HTERT RPE-1 (cell line): ENCODE data around the gene PPP6R1.
"Not testable (repeated sequence)": the region's sequence is repeated elsewhere in the genome, so short reads cannot be mapped to it uniquely, and the experiment has no call there.

Experiments
- in situ Hi-C: fragments of 300-500 bp; cut with MboI; formaldehyde crosslinking; loops from 4 replicates; pipeline ENCODE4 v1.14.3; 2020; ENCODE audit warnings: low sequenced_read_pairs

Gene PPP6R1

DNA sequence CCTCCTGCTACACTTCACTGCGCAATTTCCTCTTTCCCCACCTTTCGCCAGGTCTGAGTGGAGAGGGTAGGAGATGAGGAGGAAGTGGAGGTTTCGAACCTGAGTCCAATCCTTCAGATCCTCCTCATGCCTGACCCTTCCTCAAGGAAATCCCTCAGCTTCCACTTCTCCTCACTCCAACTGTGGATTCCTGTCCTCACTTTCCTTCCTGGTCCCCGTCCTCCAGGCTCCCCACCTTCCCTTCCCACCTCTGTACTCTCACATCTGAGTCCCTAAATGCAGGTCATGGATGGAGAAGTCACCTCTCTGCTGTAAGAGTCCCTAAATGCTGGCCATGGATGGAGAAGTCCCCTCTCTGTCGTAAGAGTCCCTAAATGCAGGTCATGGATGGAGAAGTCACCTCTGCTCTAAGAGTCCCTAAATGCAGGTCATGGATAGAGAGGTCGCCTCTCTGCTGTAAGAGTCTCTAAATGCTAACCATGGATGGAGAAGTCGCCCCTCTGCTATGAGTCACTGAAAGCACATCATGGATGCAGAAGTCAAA, 33.3 kb downstream of the PPP6R1 start:
- in situ Hi-C loops, result no loop called here

DNA sequence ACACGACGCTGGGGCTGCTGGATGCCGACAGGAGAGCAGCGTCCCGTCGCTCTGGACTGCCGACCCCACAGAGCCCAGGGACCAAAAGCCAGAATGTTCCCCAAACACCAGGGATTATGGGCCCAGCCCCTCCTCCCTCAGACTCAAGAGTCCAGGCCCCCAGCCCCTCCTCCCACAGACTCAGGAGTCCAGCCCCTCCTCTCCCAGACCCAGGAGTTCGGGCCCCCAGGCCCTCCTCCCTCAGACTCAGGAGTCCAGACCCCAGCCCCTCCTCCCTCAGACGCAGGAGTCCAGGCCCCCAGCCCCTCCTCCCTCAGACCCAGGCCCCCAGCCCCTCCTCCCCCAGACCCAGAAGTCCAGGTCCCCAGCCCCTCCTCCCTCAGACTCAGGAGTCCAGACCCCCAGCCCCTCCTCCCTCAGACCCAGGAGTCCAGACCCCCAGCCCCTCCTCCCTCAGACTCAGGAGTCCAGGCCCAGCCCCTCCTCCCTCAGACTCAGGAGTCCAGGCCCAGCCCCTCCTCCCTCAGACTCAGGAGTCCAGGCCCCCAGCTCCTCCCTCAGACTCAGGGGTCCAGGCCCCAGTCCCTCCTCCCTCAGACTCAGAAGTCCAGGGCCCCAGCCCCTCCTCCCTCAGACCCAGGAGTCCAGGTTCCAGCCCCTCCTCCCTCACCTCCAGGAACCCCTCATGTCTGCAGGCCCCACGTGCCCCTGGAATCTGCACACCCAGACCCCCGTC, 34.0 kb downstream of the PPP6R1 start:
- in situ Hi-C loops, result not testable (repeated sequence)

DNA sequence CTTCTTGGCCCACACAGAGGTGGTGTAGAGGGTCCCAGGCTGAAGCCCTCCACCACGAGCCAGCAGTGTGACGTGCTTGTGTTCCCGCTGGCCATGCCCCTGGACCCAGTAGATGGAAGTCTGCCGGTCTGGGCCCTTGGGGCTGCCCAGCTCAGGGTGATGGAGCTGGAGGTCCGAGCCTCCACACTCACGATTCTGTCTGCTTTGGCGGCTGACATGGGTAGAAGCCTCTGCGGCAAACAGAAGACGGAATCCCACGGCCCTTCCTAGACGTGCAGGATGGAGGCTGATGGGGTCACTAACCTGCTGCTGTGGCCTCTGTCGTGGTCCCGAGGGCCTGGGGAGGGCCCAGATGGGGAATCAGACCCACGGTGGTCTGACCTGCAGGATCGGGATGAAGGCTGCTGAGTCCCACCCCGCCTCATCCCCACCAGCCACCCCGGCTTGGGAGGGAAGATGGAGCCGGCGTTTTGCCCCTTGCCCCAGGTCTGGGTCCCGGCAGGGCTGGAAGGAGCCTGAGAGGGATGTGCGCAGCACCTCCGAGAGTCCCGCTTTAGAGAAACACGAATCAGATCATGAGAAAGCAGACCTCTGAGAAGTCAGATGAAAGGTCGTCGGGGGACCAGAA, 34.7 kb downstream of the PPP6R1 start:
- in situ Hi-C loops, result no loop called here

GRCh38 chr19:55223291-55224037, 35.4 kb downstream of the PPP6R1 start:
- in situ Hi-C loops, result no loop called here

DNA sequence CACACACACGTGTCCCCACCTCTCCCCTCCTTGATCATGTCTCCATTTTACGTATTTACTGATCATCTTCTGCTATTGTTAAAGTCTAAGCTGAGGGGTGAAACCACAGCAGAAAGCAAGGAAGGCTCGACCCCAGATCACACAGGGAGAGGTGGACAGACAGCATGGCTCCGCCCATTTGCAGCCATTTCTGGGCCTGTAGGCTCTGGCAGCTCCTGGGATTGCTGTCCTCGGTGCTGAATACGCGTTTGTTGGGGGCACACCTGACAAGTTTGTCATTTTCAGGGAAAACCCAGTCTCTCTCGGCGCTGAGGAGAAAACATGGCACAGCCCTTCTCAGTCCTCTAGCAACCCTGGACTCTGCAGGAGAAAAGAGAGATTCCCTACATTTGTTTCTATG, 38.3 kb downstream of the PPP6R1 start:
- in situ Hi-C loops, result no loop called here

DNA sequence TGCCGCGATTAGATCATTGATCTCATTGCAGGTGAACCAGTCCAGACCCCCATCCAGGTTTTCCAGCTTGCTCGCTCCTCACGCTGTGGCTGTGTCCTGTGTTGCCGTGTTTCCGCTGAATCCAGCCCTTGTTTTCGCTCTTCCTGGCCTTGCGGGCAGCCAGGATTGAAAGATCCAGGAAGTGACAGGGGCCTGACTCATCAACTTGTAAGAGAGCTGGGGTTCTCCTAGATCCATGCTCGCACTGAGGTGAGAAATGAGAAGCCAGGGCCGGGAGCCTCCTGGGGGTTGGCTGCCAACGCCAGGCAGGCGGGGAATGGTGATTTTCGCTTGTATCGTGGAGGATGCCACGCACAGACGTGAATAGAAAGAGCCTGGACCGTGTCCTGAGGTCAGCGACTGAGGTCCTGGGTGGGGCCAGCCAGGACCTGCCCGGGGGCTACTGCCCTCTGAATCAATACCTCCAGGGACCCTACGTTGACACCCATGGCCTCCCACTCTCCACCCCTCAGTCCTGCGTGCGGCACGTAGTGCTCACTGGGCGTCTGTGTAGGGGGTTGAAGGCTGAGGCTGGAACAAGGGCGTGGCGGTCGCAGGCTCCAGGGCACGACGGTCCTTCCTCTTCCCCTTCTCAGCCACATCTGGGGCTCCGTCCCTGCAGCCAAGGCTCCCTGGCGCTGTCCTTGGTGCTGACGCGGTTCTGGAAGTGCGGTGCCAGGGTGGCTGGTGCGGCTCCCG, 42.2 kb downstream of the PPP6R1 start:
- in situ Hi-C loops, result no loop called here

- in situ Hi-C loops, result no loop called here
Measured at GRCh38 chr19:55213547-55213946, 45.3 kb downstream of the PPP6R1 start.

DNA sequence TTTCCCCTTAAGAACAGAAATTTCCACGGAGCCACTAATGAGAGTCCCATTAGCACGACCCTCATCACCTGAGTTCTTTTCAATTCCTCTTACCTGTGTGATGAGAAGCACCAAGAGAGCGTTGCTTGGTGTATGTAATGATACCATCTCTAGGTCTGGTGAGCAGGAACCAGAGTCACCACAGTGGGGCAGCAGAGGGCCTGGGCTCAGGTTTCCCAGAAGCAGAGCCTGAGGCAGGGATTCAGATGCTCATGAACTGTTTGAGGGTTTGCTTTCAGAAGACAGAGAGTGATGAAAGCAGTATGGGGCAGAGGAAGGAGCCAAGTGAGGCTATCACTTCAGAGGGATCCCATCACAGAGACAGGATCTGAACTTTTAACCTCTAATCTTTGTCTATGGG, 46.4 kb downstream of the PPP6R1 start:
- in situ Hi-C loops, result no loop called here

GRCh38 chr19:55209693-55210472, 48.9 kb downstream of the PPP6R1 start:
- in situ Hi-C loops, result no loop called here

DNA sequence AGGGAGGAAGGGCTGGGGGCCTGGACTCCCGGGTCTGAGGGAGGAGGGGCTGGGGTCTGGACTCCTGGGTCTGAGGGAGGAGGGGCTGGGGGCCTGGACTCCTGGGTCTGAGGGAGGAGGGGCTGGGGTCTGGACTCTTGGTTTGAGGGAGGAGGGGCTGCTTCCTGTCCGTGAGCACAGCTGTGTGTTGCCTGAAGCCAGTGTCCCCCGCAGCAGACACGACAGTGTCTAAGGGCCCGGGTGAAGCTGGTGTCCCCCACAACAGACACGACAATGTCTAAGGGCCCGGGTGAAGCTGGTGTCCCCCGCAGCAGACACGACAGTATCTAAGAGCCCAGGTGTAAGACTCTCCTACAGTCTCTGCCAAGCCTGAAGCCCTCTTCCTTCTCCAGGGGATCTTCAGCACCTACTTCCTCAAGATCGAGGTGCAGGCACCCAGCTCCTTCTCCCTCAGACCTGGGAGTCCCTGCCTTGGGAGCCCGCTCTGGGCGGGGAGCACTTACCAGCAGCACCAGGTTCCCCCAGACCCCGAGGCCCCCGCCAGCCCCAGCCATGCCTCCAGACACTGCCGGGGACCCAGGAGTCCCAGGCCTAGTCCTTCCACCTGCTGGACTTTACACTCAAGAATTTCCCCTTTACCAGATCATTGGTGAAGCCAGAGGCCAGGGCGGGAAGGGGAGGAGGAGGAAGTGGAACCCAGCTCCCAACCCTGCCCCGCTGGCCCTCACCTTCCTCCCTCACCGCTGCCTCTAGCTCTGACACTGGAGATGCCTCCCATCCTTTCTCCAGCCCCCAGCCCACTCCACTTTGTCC, 49.7 kb downstream of the PPP6R1 start, which contains the start of gene PTPRH:
Gene PTPRH (minus strand): TSS at position 622 of the 813 bp plus-strand sequence. CDS start 68 bp downstream, at position 554.
- in situ Hi-C loops, result no loop called here

DNA sequence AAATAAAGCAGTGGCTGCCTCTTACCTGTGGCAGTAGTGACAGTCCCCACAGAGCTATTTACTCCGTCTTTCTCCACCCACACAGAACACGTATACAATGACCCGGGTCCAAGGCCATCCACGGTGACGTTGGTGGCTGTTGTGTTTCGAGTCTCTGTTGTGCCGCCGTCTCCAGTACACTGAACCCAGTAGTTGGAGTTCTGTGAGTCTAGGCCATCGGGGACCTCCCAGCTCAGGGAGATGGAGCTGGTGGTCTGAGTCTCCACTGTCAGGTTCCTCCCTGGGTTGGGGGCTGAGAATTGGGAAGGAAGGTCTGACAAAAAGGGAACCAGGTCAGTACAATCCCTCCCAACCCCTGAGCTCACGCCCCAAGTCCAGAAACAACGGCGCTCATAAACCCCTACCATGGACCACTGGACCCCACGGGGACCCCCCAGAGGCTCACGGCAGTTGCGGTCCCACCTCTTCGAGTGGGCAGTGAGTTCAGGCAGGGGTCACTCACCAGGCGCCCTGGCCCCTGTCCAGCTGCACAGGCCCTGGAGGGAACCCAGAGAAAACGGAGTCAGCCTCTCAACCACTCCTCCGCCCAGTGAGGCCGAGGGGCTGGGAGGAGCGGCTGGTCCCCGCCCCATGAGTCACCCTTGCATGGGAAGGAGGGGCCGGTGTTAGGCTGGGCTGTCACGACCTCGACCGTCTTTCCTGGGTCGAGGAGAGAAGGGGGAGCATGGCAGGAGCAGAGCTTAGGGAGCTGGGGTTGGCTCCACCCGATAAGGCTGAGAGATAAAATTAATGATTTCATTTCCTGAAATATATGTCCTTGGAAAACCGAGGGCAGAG, 51.9 kb downstream of the PPP6R1 start:
- in situ Hi-C loops, result no loop called here

- in situ Hi-C loops, result not testable (repeated sequence)
Measured at GRCh38 chr19:55202199-55202598, 56.6 kb downstream of the PPP6R1 start.

DNA sequence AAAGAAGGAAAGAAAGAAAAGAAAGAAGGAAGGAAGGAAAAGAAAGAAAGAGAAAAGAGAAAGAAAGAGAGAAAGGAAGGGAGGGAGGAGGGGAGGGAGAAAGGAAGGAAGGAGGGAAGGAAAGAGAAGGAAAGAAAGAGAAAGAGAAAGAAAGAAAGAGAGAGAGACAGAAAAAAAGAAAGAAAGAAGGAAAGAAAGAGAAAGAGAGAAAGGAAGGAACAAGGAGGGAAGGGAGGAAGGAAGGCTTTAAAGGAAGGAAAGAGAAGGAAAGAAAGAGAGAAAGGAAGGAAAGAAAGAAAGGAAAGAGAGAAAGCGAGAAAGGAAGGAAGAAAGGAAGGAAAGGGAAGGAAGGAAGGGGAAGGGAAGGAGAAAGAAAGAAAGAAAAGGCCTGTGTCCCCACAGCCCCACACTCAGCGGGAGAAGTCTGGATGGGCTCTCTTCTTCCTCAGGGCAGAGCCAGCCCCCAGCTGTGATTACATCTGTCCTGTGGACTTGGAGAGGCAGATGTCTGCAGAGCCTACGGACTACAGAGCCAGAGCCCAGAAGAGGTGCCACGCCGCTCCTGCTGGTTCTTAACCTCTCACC, 59.1 kb downstream of the PPP6R1 start:
- in situ Hi-C loops, result no loop called here

- in situ Hi-C loops, result no loop called here
Measured at GRCh38 chr19:55198651-55199050, 60.2 kb downstream of the PPP6R1 start.

DNA sequence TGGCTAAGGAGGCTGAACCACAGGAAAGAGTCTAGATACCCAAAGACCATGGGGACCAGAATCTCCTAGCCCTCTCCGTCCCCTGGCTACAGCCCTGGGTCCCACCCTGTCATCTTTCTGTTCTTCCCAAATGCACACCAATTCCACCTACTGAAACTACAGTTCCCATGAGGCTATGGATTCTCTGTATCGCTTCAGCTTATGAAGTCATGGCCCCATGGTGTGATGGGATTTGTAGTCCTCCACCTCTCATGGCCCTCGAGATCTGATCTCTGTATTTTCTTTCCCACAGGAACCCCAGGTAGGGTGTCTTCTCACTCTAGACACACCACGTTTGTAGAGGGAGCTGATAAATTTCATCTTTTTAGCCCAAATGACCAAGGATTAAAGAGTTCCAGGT, 61.3 kb downstream of the PPP6R1 start:
- in situ Hi-C loops, result no loop called here

DNA sequence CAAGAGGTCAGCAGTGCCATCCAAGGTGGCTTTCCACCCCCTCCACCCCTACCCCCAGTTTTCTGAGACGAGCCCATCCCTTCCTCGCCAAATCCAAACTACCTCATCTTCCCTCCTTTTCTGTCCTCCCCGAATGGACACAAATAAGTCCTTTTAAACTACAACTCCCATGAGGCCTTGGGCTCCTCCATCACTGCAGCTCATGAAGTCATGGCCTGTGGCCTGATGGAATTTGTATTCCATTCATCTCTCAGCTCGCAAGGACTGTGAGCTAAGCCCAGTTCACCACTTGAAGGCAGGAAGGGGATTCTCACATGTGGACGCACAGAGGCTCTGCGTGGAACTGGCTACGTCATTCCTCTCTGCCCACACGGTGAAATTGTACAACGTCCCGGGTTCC, 62.0 kb downstream of the PPP6R1 start:
- in situ Hi-C loops, result no loop called here

- in situ Hi-C loops, result no loop called here
Measured at GRCh38 chr19:55193481-55193880, 65.3 kb downstream of the PPP6R1 start.

- in situ Hi-C loops, result no loop called here
Measured at GRCh38 chr19:55189403-55189835, 69.4 kb downstream of the PPP6R1 start.
